GM10847 (cell line): ENCODE measurements around the gene KCNAB3.

Experiments
- POLR2A ChIP-seq: IDR thresholded peaks from 2 replicates; pipeline ENCODE4 v1.6.1; 2011; ENCODE audit not compliant: insufficient read length; ENCODE audit errors: extremely low read depth

Gene KCNAB3

GRCh38 chr17:7947651-7948050, 18.0 kb upstream of the KCNAB3 start:
- no peak for TF ChIP-seq POLR2A

GRCh38 chr17:7946441-7946840, 16.8 kb upstream of the KCNAB3 start:
- no peak for TF ChIP-seq POLR2A

- no peak for TF ChIP-seq POLR2A
Measured at GRCh38 chr17:7945651-7946050, 16.0 kb upstream of the KCNAB3 start.

- no peak for TF ChIP-seq POLR2A
Measured at GRCh38 chr17:7944326-7944725, 14.7 kb upstream of the KCNAB3 start.

- no peak for TF ChIP-seq POLR2A
Measured at GRCh38 chr17:7943291-7943690, 13.6 kb upstream of the KCNAB3 start.

- TF ChIP-seq POLR2A, result no peak
Measured at GRCh38 chr17:7940743-7941142, 11.1 kb upstream of the KCNAB3 start.

GRCh38 chr17:7940034-7940433, 10.4 kb upstream of the KCNAB3 start:
- no peak for TF ChIP-seq POLR2A

- no peak for TF ChIP-seq POLR2A
Measured at GRCh38 chr17:7935859-7936258, 6.2 kb upstream of the KCNAB3 start.

GRCh38 chr17:7932949-7933348, 3.3 kb upstream of the KCNAB3 start:
- TF ChIP-seq POLR2A, result no peak

- no peak for TF ChIP-seq POLR2A
Measured at GRCh38 chr17:7932483-7932891, 2.8 kb upstream of the KCNAB3 start.

- TF ChIP-seq POLR2A, result peak; percentile 60
Measured at GRCh38 chr17:7931709-7932482, 2.2 kb upstream of the KCNAB3 start, which contains the start of the genes CNTROB and TRAPPC1. CNTROB (plus strand) TSS chr17:7932206; CDS start chr17:7933080, 874 bp downstream. TRAPPC1 (minus strand) TSS chr17:7931946; CDS start chr17:7931829, 117 bp downstream.

- TF ChIP-seq POLR2A, result no peak
Measured at GRCh38 chr17:7930841-7931631, 1.4 kb upstream of the KCNAB3 start.

- TF ChIP-seq POLR2A, result no peak
Measured at GRCh38 chr17:7927596-7927995, 2.1 kb downstream of the KCNAB3 start.

GRCh38 chr17:7922845-7923628, 6.6 kb downstream of the KCNAB3 start:
- no peak for TF ChIP-seq POLR2A

GRCh38 chr17:7922269-7922844, 7.3 kb downstream of the KCNAB3 start:
- TF ChIP-seq POLR2A, result no peak
